CD4-positive, alpha-beta T cell treated with Interleukin-15 for 4 hours (primary cell): Measurements from ENCODE around the gene QSOX1.

ENCODE experiments used
- DNase-seq: peaks from one replicate; pipeline ENCODE4 v3.0.0-alpha.2; 2020; ENCODE audit warnings: low spot score

Gene QSOX1

DNA sequence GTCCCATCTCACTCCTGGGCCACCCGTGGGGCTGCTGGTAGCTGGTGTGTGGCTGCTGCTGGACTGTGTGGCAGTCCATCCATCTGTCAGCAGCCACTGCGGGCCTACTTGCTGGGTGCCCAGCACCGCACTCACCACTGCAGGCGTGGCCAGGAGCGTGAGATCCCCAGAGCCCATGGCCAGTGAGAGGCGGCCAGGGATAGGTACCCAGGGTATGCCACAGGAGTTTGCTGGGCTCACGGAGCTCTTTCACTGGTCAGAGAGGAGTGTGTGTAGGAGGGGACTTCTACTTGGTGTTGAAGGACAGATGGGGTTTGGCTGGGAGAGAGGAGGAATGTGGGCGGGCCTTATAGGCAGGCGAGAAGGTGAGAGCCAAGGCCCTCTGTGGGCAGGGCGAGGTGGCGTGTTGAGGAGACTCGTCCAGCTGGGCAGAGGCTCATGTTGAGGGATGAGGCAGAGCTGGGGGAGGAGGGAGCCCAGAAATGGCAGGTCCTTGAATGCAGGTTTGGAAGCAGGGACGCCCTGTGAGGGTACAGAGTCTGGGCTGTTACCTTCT is 15.0 kb downstream of the QSOX1 start:
- DNase-seq, result no peak

GRCh38 chr1:180170546-180171151 is 16.0 kb downstream of the QSOX1 start:
- no peak for DNase-seq

GRCh38 chr1:180171691-180172090 is 17.0 kb downstream of the QSOX1 start:
- DNase-seq, result no peak

DNA sequence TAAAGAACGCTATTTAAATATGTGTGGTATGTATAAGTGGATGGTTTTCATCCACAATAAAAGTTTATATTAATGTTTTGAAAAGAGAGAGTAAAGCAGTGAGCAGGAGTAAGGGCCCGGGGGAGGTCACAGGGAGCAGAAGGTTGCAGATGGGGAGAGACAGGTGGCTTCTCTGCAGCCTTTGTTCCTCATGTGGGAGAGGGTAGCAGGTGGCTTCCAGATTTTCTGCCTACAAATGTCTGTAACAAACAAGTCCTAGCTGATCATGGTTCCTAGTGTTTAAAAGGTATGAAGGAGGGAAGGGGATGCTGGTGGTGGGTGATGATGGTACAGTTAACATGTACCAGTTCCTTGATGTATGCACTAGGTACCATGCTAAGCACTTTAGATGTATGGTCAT is 18.8 kb downstream of the QSOX1 start:
- DNase-seq, result no peak

- no peak for DNase-seq
Observed at GRCh38 chr1:180173952-180174351, 19.3 kb downstream of the QSOX1 start.

DNA sequence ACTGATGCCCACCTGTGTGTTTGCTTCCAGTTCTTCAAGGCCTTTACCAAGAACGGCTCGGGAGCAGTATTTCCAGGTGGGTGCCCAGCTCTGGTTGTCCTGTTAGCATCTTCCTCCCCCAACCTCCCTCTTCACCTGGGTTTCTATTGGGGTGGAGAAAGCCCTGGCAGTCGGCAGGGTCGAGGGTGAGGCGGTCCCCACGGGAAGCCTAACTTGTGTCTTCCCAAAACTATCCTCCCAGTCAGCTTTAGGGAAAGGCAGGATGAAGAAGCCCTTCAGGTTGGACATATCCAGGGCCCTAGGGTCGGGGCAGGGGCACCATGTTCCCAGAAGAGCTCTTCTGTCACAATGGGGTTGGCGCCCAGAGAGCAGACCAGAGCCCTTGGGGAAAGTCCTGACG is 20.6 kb downstream of the QSOX1 start:
- DNase-seq, result no peak

GRCh38 chr1:180175806-180176205 is 21.1 kb downstream of the QSOX1 start:
- DNase-seq, result no peak

DNA sequence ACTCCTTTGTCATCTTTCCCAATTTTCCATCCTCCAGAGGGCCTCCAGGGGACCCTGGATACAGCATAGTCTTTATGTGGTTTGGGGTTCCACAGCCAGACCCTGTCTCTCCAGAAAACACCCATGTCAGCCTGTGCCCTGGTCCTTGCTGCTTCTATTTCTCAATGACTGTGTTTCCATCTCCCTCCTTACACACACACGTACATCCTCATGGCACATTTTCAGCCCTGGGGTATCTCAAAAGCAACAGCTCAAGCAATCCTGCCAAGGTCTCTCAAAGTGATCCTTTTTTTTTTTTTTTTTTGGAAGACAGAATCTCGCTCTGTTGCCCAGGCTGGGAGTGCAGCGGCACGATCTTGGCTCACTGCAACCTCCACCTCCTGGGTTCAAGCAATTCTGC is 22.3 kb downstream of the QSOX1 start:
- no peak for DNase-seq

DNA sequence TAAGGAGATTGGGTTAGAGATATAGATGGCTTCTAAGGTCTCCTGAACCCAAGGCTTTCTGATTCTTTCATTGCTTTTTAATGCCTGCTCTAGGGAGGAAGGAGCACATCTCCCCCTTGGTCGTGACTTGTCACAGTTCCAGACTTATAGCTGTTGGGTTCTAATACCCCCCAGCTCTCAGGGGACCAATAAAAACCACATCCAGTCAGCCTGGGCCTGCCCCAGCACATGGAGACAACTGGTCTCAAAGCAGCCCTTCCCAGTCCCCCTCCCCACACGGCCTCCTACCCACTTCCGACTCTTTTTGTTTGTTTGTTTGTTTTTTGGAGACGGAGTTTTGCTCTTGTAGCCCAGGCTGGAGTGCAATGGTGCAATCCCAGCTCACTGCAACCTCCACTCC is 23.3 kb downstream of the QSOX1 start:
- no peak for DNase-seq

GRCh38 chr1:180178511-180179161 is 24.0 kb downstream of the QSOX1 start:
- peak; percentile 64 for DNase-seq

- DNase-seq, result no peak
Observed at GRCh38 chr1:180179162-180179957, 24.7 kb downstream of the QSOX1 start.

DNA sequence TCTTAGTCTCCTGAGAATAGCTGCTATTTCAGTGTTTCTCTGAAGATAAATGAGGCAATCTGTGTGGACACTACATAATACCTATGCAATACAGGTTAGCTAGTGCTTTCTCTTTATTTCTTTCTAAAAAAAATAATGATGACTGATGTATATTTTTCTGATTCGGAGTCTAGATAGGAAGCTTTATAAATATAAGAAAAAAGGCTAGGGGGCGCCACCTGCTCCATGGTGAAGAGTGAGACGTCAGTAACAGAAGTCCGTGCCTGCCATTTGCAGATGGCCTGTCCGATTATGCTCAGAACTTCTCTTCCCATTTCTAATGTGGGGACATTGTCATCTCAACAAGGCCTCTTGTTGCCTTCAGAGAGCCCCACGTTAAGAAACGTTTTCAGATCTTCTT is 26.4 kb downstream of the QSOX1 start:
- DNase-seq, result peak; percentile 10

DNA sequence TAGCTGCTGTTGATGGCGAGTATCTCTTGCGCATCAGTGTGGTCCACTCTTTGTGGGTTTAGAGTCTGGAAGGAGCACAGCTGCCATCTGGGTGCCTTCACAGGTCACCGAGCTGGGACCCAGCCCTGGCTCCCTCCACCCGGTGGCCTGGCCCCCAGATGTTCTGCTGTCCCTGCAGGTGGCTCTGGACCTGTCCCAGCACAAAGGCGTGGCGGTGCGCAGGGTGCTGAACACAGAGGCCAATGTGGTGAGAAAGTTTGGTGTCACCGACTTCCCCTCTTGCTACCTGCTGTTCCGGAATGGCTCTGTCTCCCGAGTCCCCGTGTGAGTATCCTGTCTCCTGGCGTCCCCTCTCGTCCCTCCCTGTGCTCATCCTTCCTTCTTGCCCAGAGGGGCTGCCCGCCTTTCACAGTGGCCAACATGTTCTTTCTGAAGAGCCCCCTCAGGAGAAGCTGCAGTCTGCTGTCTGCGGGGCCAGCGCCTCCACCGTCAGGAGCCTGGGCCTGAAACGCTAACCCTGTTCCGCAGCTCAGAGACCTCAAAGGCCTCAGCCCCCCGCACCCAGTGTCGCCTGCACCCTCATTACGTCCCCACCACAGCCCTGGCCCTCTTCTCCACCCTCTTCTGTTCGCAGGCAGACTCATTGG is 27.4 kb downstream of the QSOX1 start:
- DNase-seq, result no peak

GRCh38 chr1:180182643-180183311 is 28.1 kb downstream of the QSOX1 start:
- no peak for DNase-seq

GRCh38 chr1:180183426-180183825 is 28.8 kb downstream of the QSOX1 start:
- DNase-seq, result no peak

GRCh38 chr1:180184041-180184440 is 29.4 kb downstream of the QSOX1 start:
- no peak for DNase-seq

GRCh38 chr1:180185281-180185680 is 30.6 kb downstream of the QSOX1 start:
- DNase-seq, result no peak

DNA sequence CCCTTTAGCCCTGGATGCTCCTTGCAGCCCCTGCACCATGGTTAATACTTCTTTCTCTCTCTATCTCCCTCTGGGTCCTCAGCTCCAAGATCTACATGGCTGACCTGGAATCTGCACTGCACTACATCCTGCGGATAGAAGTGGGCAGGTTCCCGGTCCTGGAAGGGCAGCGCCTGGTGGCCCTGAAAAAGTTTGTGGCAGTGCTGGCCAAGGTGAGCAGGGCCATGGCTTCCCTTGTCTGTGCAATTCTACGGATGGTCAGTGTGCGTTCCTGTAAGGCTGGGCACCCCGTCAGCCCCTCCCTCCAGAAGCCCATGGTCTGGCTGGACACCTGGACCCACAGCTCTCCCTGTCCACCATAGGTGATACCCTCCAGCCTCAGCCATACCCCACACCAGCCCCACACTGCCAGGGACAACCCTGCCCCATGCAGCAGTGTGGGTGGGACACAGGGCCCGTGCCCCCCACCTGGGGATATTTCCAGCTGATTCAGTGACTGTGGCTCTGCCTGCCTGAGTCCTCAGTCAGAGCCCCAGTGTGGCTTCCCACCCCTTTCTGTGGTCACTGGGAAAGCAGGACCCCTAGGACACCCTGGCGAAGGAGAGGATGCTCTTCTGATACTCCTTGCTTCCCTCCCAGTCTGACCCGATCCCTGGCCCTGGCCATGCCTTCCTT is 31.4 kb downstream of the QSOX1 start:
- DNase-seq, result no peak

DNA sequence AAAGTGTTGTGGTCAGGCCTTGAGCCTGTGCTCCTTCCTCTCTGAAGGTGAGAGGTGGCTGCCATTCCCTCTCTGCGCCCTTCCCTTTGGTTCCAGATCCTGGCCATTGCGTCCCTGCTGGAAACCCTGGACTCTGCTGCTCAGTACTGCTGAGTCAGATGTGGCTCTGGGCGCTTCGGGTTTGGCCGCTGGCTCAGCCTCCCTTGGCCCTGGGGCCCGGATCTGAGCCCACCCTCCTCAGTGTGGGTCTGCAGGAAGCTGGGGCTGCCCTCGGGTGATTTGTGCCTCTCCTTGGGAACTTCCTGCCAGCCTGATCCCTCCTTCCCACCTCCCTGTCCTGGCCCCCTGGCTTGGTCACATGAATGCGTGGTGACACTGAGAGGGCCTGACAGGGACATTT is 32.2 kb downstream of the QSOX1 start:
- DNase-seq, result no peak

DNA sequence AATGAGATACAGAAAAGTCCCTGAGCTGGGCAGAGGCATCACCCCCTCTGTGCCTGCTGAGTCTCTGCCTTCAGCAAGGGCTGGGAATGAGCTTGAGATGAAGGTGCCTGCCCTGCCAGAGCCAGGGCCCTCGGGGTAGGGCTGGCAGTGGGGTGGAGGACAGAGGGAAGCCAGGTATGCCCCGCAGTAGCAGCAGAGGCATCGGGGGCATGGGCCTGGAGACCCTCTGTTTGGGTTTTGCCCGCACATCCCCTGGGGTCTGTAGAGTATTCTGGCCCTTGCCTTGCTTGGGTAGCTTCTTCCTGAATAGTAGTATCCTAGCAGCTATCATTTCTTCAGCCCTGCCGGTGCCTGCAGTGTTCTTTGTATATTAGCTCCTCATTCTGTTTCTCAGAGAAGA is 33.0 kb downstream of the QSOX1 start:
- DNase-seq, result no peak

- no peak for DNase-seq
Observed at GRCh38 chr1:180188091-180188506, 33.4 kb downstream of the QSOX1 start.
